Uterus (tissue), 2 donors: Measurements from ENCODE around the gene MRPS34.

Source experiments
- CTCF ChIP-seq, 4 experiments: fragments of 200-600 bp in 2 of 4; fragments of 450-650 bp in 2 of 4; sonication (generic) in 2 of 4; IDR thresholded peaks; one replicate each; pipeline ENCODE4 v1.5.1; 2016 to 2019; ENCODE audit warnings: antibody characterized with exemption in 4 of 4, mild to moderate bottlenecking in 2 of 4, moderate library complexity in 1 of 4
- POLR2A ChIP-seq, 2 donors: fragments of 450-650 bp; IDR thresholded peaks; one replicate each; pipeline ENCODE4 v1.6.1; 2016; ENCODE audit warnings: antibody characterized with exemption in 2 of 2, mild to moderate bottlenecking in 1 of 2, moderate library complexity in 1 of 2

- no peak for TF ChIP-seq CTCF (IDR thresholded peaks at IDR 0.05)
- TF ChIP-seq POLR2A (IDR thresholded peaks at IDR 0.05) = no peak
Observed at GRCh38 chr16:1744338-1744840, 28.5 kb downstream of the MRPS34 start.
